GM20431 (cell line): ENCODE data around the gene ABHD17B.
"Not testable (repeated sequence)": the region's sequence is repeated elsewhere in the genome, so short reads cannot be mapped to it uniquely, and the experiment has no call there.

ENCODE experiments used
- in situ Hi-C: fragments of 300-500 bp; cut with MseI, MboI; formaldehyde crosslinking; loops from one replicate; pipeline ENCODE4 v1.15.0; 2020; ENCODE audit warnings: low sequenced_read_pairs; ENCODE audit not compliant: unreplicated experiment

The ABHD17B gene

GRCh38 chr9:71911061-71911907 is at the start of gene ABHD17B, which contains the start of gene C9orf85:
Gene ABHD17B (minus strand): TSS chr9:71911193. CDS start chr9:71875080, 36,113 bp downstream.
Gene C9orf85 (plus strand): TSS chr9:71911639. CDS start chr9:71911735, 96 bp downstream.
- in situ Hi-C loops: no loop called here

GRCh38 chr9:71955300-71955915 is 44.4 kb upstream of the ABHD17B start:
- in situ Hi-C loops: no loop called here

DNA sequence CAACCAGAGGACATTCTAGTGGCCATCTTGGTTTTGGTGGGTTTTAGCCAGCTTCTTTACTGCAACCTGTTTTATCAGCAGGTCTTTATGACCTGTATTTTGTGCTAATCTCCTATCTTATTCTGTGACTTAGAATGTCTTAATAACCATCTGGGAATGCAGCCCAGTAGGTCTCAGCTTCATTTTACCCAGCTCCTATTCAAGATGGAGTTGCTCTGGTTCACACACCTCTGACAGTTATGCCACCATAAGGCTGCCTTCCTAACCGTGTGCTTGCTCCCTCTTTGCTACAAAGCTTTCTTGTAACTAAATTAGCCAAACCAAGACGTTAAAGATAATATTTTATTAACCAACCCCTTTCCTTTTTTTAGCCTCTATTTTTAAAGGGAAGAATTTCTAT is 43.7 kb upstream of the ABHD17B start:
- in situ Hi-C loops: not testable (repeated sequence)

GRCh38 chr9:71944754-71945375 is 33.9 kb upstream of the ABHD17B start:
- in situ Hi-C loops: no loop called here

- in situ Hi-C loops: no loop called here
Measured at GRCh38 chr9:71941998-71942567, 31.1 kb upstream of the ABHD17B start.

- in situ Hi-C loops: no loop called here
Measured at GRCh38 chr9:71941060-71941568, 30.1 kb upstream of the ABHD17B start.

DNA sequence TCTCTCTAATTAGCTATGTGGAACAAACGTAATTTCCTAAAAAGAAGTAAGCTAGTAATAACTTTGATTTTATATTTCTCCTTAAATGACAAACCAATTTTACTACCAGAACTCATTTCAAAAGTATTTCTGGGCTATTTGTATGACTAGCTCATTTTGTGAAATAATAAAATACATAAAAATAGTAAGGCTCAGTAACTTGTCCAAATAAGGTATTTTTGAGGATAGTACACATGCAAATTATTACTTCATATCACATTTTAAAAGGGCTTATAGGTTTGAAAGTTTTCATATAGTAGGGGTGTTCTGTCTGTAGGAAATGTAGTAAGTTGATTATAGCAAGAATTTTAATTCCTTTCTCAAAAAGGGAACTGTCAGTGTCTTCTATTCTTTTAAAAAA is 26.9 kb upstream of the ABHD17B start:
- in situ Hi-C loops: no loop called here

GRCh38 chr9:71937070-71937625 is 26.2 kb upstream of the ABHD17B start:
- in situ Hi-C loops: no loop called here

- in situ Hi-C loops: no loop called here
Measured at GRCh38 chr9:71936066-71936465, 25.1 kb upstream of the ABHD17B start.

DNA sequence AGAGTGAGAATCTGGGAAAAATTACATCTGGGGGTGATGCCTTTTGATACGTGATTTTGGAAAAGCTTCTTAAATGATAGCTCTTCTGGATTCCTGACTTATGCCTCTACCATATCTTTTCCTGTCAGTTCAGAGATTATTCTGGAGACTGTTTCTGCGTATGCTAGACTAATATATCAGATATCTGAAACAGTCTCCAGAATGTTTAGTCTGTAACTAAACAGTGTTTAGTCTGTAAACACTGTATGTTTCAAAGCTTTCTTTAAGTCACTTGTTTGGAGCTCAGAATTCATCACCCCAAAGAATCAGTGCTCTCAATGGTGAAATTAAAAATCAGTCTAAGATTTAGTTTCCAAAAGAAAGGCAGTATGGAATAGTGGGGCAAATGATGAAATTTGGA is 20.2 kb upstream of the ABHD17B start:
- in situ Hi-C loops: no loop called here

DNA sequence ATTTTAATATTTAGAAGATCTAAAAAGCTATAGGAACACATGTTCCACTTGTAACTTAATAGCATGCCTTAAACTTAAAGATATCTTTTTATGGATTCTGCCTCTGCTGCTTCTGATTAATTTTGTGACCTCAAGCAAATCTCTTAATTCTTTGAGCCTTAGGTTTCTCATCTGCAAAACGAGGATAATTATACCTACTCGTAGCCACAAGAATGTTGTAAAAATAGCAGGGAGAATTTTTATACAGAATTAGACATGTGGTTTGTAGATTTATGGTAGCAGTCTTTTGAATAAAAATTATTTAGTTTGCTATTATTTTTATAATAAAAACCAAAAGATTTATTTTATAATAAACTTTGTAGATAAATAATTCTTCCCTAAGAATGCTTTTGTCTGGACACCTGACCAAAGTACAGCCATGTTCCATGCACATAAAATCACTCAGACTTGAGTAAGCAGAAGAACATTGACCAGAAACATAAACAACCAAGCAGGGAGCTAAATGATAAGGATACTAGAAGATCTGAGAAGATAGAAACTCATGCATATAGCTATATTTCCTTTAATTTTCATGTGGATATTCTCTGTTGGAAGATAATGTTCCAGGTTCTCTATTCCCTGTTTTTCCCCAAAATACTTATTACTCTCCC is 18.9 kb upstream of the ABHD17B start:
- in situ Hi-C loops: no loop called here

GRCh38 chr9:71929223-71929622 is 18.2 kb upstream of the ABHD17B start:
- in situ Hi-C loops: no loop called here

DNA sequence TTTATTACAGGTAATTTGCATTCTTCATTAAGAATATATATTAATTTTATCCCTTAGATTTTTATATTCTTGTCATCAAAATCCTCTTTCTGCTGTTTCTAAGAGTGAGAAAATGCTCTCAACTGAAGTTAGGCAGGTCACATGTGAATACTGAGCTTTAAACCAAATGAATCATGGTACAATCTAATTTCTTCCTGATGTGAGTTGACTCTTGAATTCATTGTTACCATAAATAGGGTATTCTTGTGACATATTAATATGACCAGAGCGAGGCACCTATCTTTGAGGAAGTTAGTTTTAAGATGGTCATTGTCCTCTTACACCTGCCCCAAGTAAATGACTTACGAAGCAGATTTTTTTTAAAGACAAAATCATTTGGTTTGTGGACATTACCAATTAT is 17.8 kb upstream of the ABHD17B start:
- in situ Hi-C loops: no loop called here

GRCh38 chr9:71928376-71928775 is 17.4 kb upstream of the ABHD17B start:
- in situ Hi-C loops: no loop called here

- in situ Hi-C loops: no loop called here
Measured at GRCh38 chr9:71925834-71926233, 14.8 kb upstream of the ABHD17B start.

DNA sequence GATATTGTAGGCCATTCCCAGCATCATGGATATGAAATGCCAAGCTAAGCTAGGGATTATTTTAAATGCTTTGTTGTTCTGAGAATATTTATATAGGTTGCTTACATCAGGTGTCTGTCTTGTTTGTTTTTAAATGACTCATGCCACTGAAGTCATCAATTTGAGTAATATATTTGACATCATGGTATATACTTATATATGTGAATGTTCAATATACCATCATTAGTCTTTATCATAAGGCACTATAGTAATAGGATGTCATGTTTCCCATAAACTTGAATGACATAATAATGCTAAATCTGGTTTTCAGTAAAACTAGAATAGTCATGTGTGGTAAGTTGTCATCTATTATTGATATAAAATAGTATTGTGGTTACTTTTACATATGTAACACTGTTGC is 13.6 kb upstream of the ABHD17B start:
- in situ Hi-C loops: no loop called here

- in situ Hi-C loops: no loop called here
Measured at GRCh38 chr9:71921190-71921814, 10.3 kb upstream of the ABHD17B start.

DNA sequence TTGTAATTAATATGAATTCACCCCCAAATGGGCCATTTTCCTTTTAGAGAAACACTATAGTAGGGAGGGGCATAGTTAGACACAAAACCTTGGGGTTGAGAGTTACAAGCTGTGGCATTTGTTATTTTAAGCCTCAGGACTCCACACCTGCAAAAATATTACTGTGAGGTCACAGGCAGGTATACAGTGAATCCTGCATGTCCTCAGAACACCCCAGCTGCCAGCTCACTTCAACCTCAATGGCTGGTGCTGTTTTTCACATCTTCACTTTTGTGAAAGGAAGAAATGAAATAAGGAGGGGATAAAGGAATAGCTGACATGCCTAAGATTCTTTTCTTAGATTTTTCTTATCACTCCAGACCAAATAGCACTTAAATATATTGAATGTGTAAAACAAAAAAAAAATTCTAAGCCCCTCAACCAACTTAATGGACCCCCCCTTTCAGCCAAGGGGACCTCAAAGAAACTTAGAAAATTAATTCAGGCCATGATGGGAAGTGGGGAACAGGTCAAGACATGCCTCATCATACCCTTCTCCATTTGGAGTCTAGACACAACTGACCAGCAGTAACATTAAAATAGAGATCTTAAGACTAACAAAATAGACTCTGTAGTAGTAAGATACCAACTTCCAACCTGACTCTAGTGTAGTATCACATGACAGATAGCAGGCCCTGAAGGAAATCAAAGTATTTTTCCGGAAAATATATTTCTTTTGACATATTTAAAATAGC is 9.6 kb upstream of the ABHD17B start:
- in situ Hi-C loops: no loop called here

GRCh38 chr9:71918419-71918818 is 7.4 kb upstream of the ABHD17B start:
- in situ Hi-C loops: no loop called here
